G401 (cell line): Measurements from ENCODE around the gene CARD14. TPM values are rescaled to one million over a fixed set of nuclear protein-coding genes. Genes with fewer than 3 reads are reported as not detected.

Experiments
- DNase-seq: peaks from one replicate; pipeline ENCODE4 v3.0.0-alpha.2; 2015; ENCODE audit warnings: low spot score
- in situ Hi-C: cut with HindIII; loops from 2 replicates; pipeline ENCODE4 v1.10.0; 2016; ENCODE audit warnings: low sequenced_read_pairs, mixed read lengths
- total RNA-seq: library from RNA; depleted of rRNA; stranded (reverse); fragments of >200 nt; shearing (Covaris generic); gene quantifications from 2 replicates; pipeline ENCODE4 v1.2.3, GENCODE V29; 2014

CARD14 gene
- total RNA-seq, 1 experiment from 2014 or later = 0.44 TPM

- DNase-seq = no peak
- in situ Hi-C loops = no loop called here
These were observed 49.9 kb downstream of the CARD14 start for GRCh38 chr17:80219763-80220053.

- in situ Hi-C loops = no loop called here
- peak; percentile 33 for DNase-seq
These were observed 50.4 kb downstream of the CARD14 start, which contains the start of the genes SGSH and SLC26A11 for GRCh38 chr17:80220054-80220735. SGSH (minus strand) TSS chr17:80220333; CDS start chr17:80220313, 20 bp downstream. SLC26A11 (plus strand) TSS chr17:80220427; CDS start chr17:80221561, 1,134 bp downstream.

GRCh38 chr17:80220736-80221215 is 50.9 kb downstream of the CARD14 start:
- in situ Hi-C loops = no loop called here
- DNase-seq = peak; percentile 16

GRCh38 chr17:80221351-80222105 is 51.7 kb downstream of the CARD14 start:
- in situ Hi-C loops = no loop called here
- DNase-seq = no peak

- in situ Hi-C loops = no loop called here
These were observed 52.7 kb downstream of the CARD14 start for GRCh38 chr17:80222376-80223141.

GRCh38 chr17:80223142-80223815 is 53.4 kb downstream of the CARD14 start:
- in situ Hi-C loops = no loop called here
- DNase-seq = no peak

More at GRCh38 chr17:80222376-80223141, 52.7 kb downstream of the CARD14 start:
- DNase-seq = no peak

GRCh38 chr17:80223838-80224497 is 54.1 kb downstream of the CARD14 start:
- DNase-seq = no peak
- in situ Hi-C loops = no loop called here

- in situ Hi-C loops = no loop called here
- no peak for DNase-seq
These were observed 54.9 kb downstream of the CARD14 start for GRCh38 chr17:80224683-80225082.

- in situ Hi-C loops = no loop called here
- DNase-seq = no peak
These were observed 55.4 kb downstream of the CARD14 start for GRCh38 chr17:80225230-80225629.

- peak; percentile 58 for DNase-seq
- in situ Hi-C loops = no loop called here
These were observed 57.3 kb downstream of the CARD14 start for GRCh38 chr17:80227156-80227555.

GRCh38 chr17:80227666-80228065 is 57.8 kb downstream of the CARD14 start:
- DNase-seq = no peak
- in situ Hi-C loops = no loop called here

GRCh38 chr17:80228477-80228876 is 58.6 kb downstream of the CARD14 start:
- in situ Hi-C loops = no loop called here
- DNase-seq = no peak

- no peak for DNase-seq
- in situ Hi-C loops = no loop called here
These were observed 59.2 kb downstream of the CARD14 start for GRCh38 chr17:80229011-80229410.

- in situ Hi-C loops = no loop called here
These were observed 62.6 kb downstream of the CARD14 start for GRCh38 chr17:80232438-80232837.

GRCh38 chr17:80233202-80233601 is 63.4 kb downstream of the CARD14 start:
- no peak for DNase-seq
- in situ Hi-C loops = no loop called here

More at GRCh38 chr17:80232438-80232837, 62.6 kb downstream of the CARD14 start:
- DNase-seq = no peak

- in situ Hi-C loops = no loop called here
- DNase-seq = no peak
These were observed 67.1 kb downstream of the CARD14 start for GRCh38 chr17:80236911-80237310.

- no peak for DNase-seq
- in situ Hi-C loops = no loop called here
These were observed 67.6 kb downstream of the CARD14 start for GRCh38 chr17:80237386-80237785.

GRCh38 chr17:80242505-80242904 is 72.7 kb downstream of the CARD14 start:
- no peak for DNase-seq
- in situ Hi-C loops = no loop called here
